GM12801 (cell line): ENCODE measurements around the gene MAN1A1.

Source experiments
- CTCF ChIP-seq: IDR thresholded peaks from one replicate; pipeline ENCODE4 v1.5.1; 2011; ENCODE audit warnings: control low read depth; ENCODE audit not compliant: insufficient read length; ENCODE audit errors: extremely low read depth

Gene MAN1A1

GRCh38 chr6:119187596-119187995 lies 162.0 kb downstream of the MAN1A1 start:
- no peak for TF ChIP-seq CTCF

- no peak for TF ChIP-seq CTCF
Observed at GRCh38 chr6:119186490-119186889, 163.1 kb downstream of the MAN1A1 start.

GRCh38 chr6:119184008-119184648 lies 165.4 kb downstream of the MAN1A1 start:
- TF ChIP-seq CTCF = no peak

GRCh38 chr6:119183457-119183856 lies 166.1 kb downstream of the MAN1A1 start:
- TF ChIP-seq CTCF = no peak

- TF ChIP-seq CTCF = no peak
Observed at GRCh38 chr6:119182875-119183274, 166.7 kb downstream of the MAN1A1 start.

- TF ChIP-seq CTCF = no peak
Observed at GRCh38 chr6:119182216-119182803, 167.3 kb downstream of the MAN1A1 start.

GRCh38 chr6:119181046-119181445 lies 168.5 kb downstream of the MAN1A1 start:
- no peak for TF ChIP-seq CTCF
